ENCODE results near the gene TMOD3.

- TF ChIP-seq, protein P1, sequence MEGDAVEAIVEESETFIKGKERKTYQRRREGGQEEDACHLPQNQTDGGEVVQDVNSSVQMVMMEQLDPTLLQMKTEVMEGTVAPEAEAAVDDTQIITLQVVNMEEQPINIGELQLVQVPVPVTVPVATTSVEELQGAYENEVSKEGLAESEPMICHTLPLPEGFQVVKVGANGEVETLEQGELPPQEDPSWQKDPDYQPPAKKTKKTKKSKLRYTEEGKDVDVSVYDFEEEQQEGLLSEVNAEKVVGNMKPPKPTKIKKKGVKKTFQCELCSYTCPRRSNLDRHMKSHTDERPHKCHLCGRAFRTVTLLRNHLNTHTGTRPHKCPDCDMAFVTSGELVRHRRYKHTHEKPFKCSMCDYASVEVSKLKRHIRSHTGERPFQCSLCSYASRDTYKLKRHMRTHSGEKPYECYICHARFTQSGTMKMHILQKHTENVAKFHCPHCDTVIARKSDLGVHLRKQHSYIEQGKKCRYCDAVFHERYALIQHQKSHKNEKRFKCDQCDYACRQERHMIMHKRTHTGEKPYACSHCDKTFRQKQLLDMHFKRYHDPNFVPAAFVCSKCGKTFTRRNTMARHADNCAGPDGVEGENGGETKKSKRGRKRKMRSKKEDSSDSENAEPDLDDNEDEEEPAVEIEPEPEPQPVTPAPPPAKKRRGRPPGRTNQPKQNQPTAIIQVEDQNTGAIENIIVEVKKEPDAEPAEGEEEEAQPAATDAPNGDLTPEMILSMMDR (conservative IDR thresholded peaks at IDR 0.05; ENCODE audit: low read depth in 2 of 2), result no peak
- TF ChIP-seq EZH2 (IDR thresholded peaks at IDR 0.05; ENCODE audit: low read depth, unreplicated experiment) (no peak), REST (IDR thresholded peaks at IDR 0.05; ENCODE audit: unreplicated experiment) (no peak), POLR2AphosphoS5 (IDR thresholded peaks at IDR 0.05; ENCODE audit: low read depth) (no peak), CREB1 (CRISPR knock-in tag; IDR thresholded peaks at IDR 0.05; ENCODE audit: low read depth) (no peak), ZNF114 (CRISPR knock-in tag; IDR thresholded peaks at IDR 0.05) (no peak), NANOG (IDR thresholded peaks at IDR 0.05; ENCODE audit: borderline replicate concordance) (no peak), JUNB (IDR thresholded peaks at IDR 0.05; ENCODE audit: unreplicated experiment) (no peak)
These were observed 25.5 kb upstream of the TMOD3 start for GRCh38 chr15:51803965-51804364.

Data from GM23338 (cell line).